Fibroblast of pulmonary artery (primary cell): ENCODE data around the gene GSG1L.

ENCODE experiments used
- DNase-seq: peaks from one replicate; pipeline ENCODE4 v3.0.0-alpha.2; 2010; ENCODE audit warnings: low read depth
- H3K4me3 ChIP-seq: replicated peaks from 2 replicates; pipeline ENCODE4 v1.5.1; 2011; ENCODE audit warnings: low read depth, mild to moderate bottlenecking, control low read depth, low read length, moderate library complexity
- CTCF ChIP-seq: IDR thresholded peaks from 2 replicates; pipeline ENCODE4 v1.5.1; 2011; ENCODE audit warnings: mild to moderate bottlenecking, control low read depth, low read length, inconsistent platforms; ENCODE audit errors: missing control alignments

The GSG1L gene

GRCh38 chr16:27870116-27870798 lies 193.3 kb downstream of the GSG1L start:
- H3K4me3 ChIP-seq = no peak overlapping the region
- no peak for TF ChIP-seq CTCF
- DNase-seq = no peak

- DNase-seq = no peak
- no peak for TF ChIP-seq CTCF
- H3K4me3 ChIP-seq = no peak overlapping the region
Observed at GRCh38 chr16:27869411-27869810, 194.1 kb downstream of the GSG1L start.

- no peak for TF ChIP-seq CTCF
- H3K4me3 ChIP-seq = no peak overlapping the region
- no peak for DNase-seq
Observed at GRCh38 chr16:27868180-27868579, 195.3 kb downstream of the GSG1L start.

GRCh38 chr16:27867122-27868110 lies 196.1 kb downstream of the GSG1L start:
- peak; percentile 51 for TF ChIP-seq CTCF
- no peak overlapping the region for H3K4me3 ChIP-seq
- DNase-seq = peak; percentile 72

GRCh38 chr16:27863377-27863776 lies 200.1 kb downstream of the GSG1L start:
- no peak overlapping the region for H3K4me3 ChIP-seq
- DNase-seq = no peak
- no peak for TF ChIP-seq CTCF

GRCh38 chr16:27862953-27863352 lies 200.6 kb downstream of the GSG1L start:
- no peak for DNase-seq
- no peak for TF ChIP-seq CTCF
- no peak overlapping the region for H3K4me3 ChIP-seq
